GM19239 (cell line): ENCODE results near the gene LRRC75A.
"Not testable (repeated sequence)": the region's sequence is repeated elsewhere in the genome, so short reads cannot be mapped to it uniquely, and the experiment has no call there.

Experiments
- DNase-seq: peaks from one replicate; pipeline ENCODE4 v3.0.0; 2011; ENCODE audit warnings: low spot score; ENCODE audit not compliant: insufficient read length
- FAIRE-seq: peaks from 2 replicates; lab custom pipeline; 2011; peaks lifted over from hg19 to GRCh38; lab: Jason Lieb, UNC

Gene LRRC75A

DNA sequence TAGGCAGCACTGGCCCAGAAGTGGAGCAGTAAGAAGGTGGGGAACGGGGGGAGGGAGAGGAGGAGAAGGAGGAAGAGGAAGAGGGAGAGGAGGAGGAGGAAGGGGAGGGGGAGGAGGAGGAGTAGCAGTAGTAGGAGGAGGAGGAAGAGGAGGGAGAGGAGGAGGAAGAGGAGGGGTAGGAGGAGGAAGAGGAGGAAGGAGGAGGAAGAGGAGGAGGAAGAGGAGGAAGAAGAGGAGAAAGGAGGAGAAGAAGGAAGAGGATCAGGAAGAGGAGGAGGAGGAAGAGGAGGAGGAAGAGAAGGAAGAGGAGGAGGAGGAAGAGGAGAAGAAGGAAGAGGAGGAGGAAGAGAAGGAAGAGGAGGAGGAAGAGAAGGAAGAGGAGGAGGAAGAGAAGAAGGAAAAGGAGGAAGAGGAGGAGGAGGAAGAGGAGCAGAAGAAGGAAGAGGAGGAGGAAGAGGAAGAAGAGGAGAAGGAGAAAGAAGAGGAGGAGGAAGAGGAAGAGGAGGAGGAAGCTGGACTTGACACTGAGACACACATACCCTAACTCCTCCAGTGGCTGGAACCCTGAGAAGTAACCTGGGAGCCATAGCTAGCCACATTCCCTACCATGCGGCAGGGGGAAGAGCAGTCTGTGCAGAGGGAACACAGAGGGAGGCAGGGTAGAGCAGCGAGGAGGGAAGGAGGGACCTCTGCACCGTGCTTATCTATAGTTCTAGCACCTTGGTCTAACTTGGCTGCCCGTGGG is 35.8 kb downstream of the LRRC75A start:
- no peak for DNase-seq
- no peak for FAIRE-seq

DNA sequence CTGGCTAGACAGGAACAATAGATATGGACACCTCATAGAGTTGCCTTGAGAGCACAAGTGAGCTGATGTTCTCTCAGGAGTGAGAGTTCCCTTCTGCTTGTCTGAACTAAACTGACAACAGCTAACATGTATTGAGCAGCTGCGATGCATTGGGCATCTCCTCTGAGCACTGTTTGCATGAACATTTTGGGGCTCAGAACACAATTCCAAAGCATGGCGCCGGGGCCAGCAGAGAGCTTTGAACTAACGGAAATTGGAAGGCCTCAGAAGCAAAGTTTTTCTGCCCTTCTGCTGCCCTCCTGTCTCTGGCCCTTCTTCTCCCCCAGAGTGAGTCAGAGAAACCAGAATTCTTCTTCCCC is 38.5 kb downstream of the LRRC75A start:
- no peak for FAIRE-seq

DNA sequence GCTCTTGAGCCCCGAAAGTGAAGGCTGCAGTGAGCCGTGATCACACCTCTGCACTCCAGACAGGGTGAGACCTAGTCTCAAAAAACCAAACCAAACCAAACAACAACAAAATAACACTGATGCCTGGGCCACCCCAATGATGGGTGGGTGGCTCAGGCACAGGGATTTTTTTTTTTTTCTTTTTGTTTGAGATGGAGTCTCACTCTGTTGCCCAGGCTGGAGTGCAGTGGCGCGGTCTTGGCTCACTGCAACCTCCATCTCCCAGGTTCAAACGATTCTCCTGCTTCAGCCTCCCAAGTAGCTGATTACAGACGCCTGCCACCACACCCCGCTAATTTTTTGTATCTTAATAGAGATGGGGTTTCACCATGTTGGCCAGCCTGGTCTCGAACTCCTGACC is 39.7 kb downstream of the LRRC75A start:
- not testable (repeated sequence) for FAIRE-seq, DNase-seq

More for the DNA sequence above, 38.5 kb downstream of the LRRC75A start:
- no peak for DNase-seq

DNA sequence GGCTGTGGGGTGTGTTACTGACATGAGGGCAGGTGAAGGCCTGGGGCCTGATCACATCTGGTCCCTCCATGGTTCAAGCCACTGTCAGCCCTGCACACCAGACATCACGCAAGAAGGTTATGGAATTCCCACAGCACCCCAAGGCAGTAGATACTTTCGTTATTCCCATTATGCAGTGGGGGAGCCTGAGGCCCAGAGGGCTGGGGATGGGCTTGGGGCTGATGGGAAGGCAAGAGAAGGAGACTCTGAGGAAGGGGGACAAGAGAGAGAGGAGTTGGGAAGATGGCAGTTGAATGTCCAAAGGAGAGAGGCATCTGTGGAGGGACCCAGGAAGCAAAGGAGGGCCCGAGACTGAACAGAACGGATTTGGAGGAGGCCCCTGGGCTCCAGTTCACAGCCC is 42.0 kb downstream of the LRRC75A start:
- DNase-seq (no peak), FAIRE-seq (no peak)

DNA sequence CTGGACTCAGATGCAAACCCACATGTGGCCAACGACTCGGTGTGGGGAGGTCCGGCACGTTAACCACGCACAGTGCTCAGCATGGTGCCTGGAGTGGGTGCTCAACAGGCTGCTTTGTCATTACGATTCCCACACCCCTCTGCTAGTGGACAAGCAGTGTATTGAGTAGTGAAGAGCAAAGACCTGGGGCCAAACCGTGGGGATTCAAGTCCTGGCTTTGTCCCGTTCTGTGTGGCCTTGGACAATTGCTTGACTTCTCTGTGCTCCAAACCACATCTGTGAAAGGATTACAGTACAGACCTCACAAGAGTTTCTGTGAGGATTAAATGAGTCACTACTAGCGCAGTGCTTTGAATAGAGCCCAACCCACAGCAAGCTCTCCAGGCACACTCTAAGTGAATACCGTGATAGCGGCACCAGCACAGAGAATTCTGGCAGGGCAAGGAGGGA is 42.8 kb downstream of the LRRC75A start:
- DNase-seq (no peak), FAIRE-seq (no peak)

DNA sequence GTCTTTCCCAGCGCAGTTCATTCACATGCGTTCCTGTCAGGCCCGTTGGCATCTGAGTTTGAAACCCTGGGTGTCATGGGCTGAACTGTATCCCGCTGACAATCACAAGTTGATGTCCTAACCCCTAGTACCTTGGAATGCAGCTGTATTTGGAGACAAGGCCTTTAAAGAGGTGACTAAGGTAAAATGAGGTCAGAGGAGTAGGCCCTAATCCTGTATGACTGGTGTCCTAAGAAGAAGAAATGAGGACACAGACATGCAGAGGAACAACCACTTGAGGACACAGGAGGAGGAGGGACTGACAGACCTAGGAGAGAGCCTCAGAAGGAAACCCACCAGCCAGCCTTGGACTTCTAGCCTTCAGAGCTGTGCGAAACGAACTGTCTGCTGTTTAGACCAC is 43.5 kb downstream of the LRRC75A start:
- DNase-seq (no peak), FAIRE-seq (no peak)

DNA sequence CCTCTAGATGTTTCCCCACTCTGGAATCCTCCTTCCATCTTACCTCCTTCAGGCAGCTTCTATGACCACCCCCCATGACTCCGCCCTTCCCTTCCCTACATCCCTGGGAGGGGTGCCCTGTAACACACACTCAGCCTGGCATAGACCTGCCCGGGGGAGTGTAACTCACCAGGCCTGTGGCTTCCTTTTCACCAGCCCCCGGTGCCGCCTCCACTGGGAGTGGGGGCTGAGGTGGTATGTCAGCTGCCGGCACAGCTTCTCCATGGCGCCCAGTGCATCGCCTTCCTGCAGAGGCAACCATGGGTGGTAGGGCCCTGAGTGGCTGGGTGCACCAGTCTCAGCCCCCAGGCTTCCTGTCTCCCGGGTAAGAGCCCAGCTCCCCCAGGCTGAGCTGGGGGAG is 44.3 kb downstream of the LRRC75A start:
- DNase-seq (no peak), FAIRE-seq (no peak)

DNA sequence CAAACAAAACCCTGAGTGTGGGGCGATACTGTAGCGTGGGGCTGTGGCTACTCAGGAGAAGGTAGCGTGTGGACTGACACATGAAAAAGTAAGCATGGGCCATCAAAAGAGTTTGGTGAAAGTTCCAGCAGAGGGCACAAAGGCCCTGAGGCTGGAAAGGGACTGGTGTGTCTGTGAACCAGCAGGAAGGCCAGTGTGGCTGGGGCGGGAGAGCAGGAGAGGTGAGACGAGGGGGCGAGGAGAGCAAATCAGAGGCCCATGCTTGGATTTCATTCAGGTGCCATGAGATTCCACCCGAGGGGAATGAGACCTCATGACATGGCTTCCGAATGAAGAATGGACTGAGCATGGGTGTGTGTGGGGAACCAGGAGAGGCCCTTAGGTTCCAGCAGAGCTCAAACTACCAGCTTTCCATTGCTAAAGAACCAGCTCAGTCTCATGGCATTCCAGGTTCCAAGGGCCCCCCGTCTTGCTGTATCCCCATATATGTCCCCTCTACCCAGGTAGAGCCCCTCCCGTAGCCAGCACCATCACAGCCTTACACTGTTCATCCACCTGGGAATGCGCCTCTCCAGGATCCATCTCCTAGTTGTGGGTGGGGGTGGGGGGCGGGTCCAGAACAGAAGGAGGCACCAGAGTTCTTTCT is 45.5 kb downstream of the LRRC75A start:
- DNase-seq (no peak), FAIRE-seq (no peak)

DNA sequence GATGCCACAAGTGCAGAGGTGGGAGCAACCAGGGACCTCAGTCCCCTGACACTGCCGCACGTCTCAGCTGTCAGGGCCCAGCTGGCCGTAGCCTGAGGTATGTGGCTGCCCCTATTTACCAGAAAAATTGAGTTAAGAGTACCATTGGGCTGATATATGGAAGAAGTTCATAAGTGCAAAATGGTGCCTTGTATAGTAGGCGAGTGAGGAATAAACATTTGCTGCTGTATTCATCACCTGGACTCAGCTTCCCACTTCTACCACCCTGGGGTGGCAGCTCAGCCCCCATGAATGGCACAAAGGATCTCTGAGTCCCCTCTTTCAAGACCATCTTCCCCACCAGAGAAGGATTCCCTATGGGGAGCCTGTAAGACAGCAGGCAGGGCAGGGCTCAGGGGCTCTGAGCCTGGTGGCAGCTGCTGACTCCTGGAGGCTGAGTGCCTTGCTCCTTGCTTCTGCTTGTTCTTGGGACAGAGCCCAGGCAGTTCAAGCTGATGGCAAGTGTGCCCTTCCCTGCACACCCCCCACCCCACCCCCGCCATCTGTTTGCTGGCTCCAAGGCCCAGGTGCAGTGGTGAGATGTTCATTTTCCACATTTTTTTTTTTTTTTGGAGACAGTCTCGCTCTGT is 47.6 kb downstream of the LRRC75A start:
- DNase-seq (no peak), FAIRE-seq (no peak)

DNA sequence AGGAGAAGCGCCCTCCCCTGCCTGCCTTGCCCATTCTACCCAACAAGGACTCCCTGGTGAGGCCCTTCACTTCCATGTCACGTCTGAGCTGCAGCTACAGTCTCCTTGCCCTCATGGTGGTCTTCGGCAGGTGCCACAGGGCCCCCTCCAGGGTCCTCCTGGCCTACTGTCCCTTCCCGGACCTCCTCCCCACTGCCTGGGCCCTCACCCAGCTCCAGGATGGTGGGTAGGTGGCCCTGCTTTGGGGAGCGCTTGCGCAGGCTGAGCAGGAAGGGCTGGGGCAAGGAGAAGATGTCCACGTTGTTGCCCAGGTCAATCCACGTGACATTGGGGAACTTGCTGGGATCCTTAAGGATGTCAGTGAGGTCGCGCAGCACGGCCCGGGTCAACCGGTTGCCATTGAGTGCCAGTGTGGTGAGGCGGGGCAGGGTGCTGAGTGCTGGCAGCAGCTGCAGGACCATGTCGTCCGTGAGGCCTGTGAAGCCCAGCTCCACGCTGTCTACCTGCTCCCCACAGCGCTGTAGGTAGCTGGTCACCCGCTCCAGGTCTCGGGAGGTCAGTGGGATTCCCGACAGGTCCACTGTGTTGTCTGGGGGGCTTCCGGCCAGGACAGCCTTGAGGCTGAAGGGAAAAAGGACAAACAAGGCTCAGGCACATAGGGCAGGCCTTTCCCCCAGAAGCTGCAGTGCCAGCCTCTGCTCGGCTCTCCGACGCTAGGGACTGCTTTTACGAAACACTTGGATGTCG is 48.3 kb downstream of the LRRC75A start:
- FAIRE-seq, result no peak
- no peak for DNase-seq

DNA sequence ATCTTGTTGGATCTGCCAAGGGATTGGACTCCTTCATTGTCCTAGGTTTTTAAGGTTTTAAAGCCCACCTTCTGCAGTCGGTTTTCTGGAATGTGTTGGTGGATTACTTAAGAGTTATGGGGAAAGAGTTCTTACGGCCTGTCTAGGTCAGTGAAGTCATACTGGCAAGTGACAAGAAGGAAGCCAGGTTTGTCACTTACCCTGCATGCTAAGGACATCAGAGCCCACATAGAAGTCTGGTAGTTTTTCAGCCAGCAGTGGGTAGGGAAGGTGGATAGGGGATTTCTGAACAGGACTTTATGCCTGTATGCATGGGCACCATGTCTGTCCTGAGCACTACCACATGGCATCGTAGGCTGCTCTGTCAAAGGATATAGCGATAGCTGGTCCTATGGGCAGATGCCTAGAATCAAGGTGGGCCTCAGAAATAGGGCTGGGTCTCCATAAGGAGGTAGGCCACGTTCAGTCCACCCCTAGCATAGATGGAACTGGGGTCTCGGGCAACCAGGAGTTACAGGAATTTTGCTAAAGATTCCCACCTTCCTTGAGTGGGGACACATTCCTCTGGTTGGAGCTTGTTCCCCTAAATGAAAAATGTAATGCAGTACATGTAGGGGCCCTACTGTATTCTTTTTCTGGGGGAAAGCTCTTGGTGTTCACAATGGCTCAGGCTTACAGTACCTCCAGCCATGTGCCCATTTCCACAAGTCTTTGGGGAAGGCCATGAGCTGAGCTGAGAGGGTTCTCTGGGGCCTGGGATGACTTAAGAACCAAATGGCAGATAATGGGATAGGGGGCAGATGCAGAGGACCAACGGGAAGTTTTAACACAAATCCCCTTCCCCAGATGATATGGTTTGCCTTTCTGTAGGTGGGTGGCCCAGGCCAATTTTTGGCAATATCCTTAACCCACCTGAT is 49.1 kb downstream of the LRRC75A start:
- FAIRE-seq, result no peak
- DNase-seq, result no peak

DNA sequence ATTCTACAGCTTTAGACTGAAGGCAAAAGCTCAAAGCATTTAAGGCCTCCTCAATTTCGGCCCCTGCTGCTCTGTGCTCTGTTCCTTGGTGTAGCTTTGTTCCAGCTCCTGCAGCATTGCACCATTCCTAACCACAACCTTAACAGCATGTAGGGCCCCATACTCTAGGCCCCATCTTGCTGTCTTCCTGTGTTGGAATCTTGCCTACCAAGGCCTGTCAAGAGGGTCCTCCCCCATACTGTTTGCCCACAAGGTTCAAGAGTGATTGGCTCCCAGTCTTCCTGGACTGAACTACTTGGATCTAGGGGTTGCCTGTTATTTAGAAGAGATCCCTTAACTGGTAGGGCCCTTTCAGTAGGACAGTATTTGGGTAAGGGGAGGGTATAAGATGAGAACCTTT is 49.9 kb downstream of the LRRC75A start:
- FAIRE-seq (no peak), DNase-seq (no peak)

DNA sequence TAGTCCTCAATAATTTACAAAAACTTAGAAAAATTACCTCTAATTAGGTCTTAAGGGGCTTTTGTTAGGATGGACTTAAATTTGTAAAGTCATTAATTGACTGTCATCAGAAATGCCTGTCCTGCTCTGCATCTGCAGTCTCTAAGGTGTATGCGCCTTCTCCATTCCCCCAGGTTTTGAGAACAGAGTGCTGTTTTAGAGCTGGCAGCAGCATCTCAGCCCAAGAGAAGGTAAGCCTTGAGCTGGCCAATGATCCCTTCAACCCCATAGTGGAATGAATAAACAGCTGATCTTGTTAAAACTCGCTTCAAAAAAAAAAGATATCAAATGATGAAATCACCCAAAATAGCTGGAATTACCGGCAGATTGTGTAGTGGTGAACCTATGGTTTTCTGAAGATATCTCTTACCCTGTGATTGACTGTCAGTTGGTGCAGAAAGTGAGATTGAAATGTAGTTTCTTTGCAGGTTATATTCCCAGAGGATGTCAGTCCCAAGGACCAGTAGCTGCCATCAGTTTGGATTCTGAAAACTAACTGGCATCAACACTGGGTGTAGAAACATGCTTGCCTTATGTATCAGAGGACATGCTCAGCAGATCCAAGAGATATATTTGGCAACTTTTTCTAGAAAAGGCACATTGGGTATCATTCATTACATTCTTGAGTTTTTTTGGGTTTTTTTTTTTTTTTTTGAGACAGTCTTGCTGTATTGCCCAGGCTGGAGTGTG is 50.9 kb downstream of the LRRC75A start:
- no peak for DNase-seq
- no peak for FAIRE-seq

DNA sequence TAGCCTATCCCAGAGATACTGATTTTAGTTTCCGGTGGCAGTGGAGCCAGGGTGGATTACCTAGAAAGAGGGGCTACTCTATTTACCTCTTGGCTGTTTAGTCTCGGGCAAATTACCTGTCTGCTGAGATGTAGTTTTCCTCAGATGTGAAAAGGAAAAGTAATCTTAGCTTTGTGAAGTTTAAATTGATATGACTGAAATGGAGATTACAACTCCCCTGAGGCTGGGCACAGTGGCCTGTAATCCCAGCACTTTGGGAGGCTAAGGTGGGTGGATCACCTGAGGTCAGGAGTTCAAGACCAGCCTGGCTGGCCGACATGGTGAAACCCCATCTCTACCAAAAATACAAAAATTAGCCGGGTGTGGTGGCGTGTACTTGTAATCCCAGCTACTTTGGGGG is 51.6 kb downstream of the LRRC75A start:
- not testable (repeated sequence) for FAIRE-seq, DNase-seq

DNA sequence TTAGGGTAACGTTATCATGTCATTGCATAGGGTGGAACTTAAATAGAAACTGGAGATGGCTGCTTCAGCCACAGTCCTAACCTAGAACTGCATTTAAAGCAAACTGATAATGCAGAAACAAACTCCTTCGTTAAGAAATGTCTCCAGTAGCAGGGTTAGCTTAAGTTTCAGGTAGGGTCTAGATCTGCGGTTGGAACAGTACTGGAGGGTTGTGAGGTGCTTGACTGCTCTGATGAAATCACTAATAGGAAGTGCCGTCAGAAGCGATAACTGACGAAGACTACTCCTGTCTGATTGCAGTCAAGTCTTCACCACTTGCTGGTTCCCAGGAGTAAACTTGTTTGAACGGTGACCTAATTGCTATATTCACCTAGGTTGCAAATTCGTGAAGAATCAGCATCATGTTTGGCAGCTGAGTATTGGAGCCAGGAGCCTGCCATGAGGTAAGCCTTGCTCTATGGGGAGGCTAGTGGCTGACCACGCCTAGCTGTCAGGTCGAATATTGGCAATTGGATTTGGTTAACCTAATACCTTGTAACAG is 52.1 kb downstream of the LRRC75A start:
- DNase-seq (no peak), FAIRE-seq (peak; percentile 86)

DNA sequence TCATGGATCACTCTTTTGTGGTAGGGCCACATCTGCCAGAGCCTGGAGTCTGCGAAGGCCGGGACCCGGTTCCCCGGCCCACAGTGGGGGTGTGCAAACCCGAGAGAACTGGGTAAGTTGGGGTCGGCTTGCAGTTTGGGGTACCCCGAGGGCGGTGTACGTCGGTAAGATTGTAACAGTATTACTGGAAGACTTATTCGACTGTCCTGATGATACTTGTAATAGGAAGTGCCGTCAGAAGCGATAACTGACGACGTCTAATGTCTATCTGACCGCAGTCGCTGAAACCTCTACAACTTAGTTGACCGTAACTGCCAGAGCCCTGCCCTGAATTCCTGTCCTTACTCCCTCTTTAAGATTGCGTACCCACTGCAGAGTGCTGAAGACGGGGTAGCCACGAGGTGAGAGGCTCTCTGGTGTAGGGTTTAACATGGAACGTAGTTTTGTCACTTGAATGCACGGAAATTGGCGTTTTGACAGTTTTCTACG is 52.6 kb downstream of the LRRC75A start:
- DNase-seq (no peak), FAIRE-seq (no peak)

DNA sequence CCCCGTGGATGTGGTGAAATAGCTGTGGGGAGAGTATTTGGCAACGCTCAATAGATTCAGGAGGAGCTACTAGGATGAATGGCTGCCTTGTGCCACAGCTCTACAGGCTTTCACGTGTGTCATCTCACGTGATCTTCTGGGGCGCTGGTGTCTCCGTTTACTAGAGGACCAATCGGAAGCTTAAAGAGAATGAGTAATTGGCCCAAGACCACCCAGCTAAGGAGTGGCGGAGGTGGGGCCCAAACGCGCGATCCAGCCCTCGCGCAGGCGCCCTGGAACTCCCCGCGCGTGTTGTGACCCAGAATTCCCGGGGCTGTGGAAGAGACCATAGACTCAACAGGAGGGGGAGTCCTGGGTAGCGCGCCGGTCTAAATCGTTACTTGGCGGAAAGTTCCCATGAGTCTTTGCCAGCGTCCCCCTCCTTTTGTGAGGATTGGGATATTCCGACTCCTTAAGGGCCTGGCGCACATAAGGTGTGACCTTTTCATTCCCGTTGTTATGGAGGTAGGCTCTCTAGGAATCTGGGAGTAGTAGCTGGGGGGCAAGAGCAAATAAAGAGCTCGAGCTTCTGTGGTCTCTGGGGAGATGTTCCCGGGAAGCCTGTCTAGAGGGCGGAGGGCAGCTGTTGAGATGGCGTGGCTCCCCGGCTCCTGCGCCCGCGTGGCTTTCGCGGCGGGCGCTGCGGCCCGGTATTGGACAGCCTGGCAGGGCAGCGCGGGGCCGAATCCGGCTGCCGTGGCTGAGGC is 53.3 kb downstream of the LRRC75A start:
- peak; percentile 98 for FAIRE-seq
- peak; percentile 96 for DNase-seq

DNA sequence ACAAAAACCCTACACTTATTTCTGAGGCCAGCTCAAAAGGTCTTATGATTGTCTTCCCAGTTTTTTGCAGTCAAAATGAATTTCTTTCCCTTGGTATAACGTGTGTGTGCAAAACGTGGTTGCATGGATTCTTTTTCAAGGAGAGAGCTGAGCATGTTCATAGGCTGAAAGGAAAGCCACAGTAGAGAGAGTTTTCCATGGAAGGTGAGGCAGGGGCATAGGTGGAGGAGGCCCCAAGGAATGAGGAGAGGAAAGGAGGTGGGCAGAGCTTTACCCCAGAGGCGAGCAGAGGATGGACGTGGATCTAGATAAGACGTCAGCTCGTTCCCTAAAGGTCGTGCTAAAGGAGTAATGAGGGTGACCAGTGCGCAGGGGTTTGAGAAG is 53.8 kb downstream of the LRRC75A start:
- FAIRE-seq (peak; percentile 23), DNase-seq (no peak)
